PFSK-1 (cell line): ENCODE measurements around the gene ERC1.

Source experiments
- POLR2AphosphoS5 ChIP-seq: IDR thresholded peaks from 2 replicates; pipeline ENCODE4 v1.6.1; 2012; ENCODE audit warnings: low read depth, mild to moderate bottlenecking, control low read depth, low read length, moderate library complexity
- REST ChIP-seq, 2 experiments: IDR thresholded peaks; 2 replicates each; pipeline versions ENCODE4 v1.6.1 to v1.8.0; 2011 to 2012; ENCODE audit warnings: low read depth in 2 of 2, low read length in 2 of 2, control low read depth in 1 of 2, inconsistent platforms in 1 of 2, mild to moderate bottlenecking in 1 of 2, moderate library complexity in 1 of 2; ENCODE audit not compliant: insufficient read depth in 1 of 2
- TAF1 ChIP-seq: IDR thresholded peaks from 2 replicates; pipeline ENCODE4 v1.6.1; 2012; ENCODE audit warnings: low read length, control low read depth, borderline replicate concordance; ENCODE audit not compliant: insufficient read depth

GRCh38 chr12:1186298-1186697, 195.3 kb downstream of the ERC1 start:
- TF ChIP-seq POLR2AphosphoS5 (no peak), REST (IDR thresholded peaks at IDR 0.05; ENCODE audit: insufficient read depth in 1 of 2, low read depth in 2 of 2, low read length in 2 of 2) (no peak), TAF1 (no peak)
